ENCODE measurements around the gene POMT1.
A peak's percentile ranks its signal among the peaks of the same experiment; 100 is the strongest.

POMT1 gene

DNA sequence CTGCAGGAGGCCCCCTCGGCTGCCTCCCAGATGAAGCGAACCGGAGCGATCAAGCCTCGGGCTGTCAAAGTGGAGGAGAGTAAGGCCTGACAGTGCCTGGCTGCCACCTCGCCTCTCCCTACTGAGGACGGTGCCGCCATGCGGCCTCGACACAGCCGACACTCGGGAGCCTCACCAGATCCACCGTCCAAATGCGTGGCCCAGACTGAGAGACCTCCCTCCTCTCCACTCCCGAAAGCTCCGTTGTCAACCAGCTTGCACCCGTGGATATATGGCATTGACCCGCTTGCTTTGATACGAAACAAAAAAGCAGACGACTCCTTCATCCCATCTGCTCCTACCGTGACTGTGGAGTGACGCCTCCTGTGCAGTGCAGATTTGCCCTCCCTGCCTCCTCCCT is 6.9 kb upstream of the POMT1 start:
- TF ChIP-seq, protein P1, sequence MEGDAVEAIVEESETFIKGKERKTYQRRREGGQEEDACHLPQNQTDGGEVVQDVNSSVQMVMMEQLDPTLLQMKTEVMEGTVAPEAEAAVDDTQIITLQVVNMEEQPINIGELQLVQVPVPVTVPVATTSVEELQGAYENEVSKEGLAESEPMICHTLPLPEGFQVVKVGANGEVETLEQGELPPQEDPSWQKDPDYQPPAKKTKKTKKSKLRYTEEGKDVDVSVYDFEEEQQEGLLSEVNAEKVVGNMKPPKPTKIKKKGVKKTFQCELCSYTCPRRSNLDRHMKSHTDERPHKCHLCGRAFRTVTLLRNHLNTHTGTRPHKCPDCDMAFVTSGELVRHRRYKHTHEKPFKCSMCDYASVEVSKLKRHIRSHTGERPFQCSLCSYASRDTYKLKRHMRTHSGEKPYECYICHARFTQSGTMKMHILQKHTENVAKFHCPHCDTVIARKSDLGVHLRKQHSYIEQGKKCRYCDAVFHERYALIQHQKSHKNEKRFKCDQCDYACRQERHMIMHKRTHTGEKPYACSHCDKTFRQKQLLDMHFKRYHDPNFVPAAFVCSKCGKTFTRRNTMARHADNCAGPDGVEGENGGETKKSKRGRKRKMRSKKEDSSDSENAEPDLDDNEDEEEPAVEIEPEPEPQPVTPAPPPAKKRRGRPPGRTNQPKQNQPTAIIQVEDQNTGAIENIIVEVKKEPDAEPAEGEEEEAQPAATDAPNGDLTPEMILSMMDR (conservative IDR thresholded peaks at IDR 0.05; ENCODE audit: control insufficient read depth, insufficient read depth, low read depth, low read length), result no peak
- H3K4me3 ChIP-seq (ENCODE audit: control insufficient read depth, low read depth, low read length), result no peak overlapping the region
- no peak for DNase-seq (ENCODE audit: low read depth)

DNA sequence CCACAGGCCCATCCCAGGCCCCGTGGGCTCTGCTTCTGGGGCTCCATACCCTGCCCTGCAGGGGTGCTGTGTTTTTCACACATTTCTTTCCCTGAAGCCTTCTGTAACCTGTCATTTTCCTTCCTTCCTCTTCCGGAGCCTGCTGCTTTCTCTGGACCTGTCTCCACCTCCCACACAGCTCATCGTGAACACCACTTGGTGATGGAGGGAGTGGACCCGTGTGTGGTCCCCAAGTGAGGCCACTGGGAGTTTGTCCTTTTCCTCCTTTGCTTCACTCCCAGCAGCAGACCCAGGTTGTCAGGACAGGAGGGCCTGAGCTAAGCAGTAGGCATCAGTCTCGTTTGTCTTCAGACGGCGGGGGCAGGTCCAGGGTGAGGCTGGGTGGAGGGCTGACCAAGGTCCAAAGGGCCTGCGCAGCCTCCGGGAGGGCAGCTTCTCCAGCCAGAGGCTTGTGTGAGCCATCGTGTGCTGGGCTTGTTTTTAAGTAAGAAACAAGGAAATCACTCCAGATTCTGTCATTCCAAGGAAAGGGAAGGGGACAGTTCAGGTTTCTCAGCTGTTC is 5.8 kb upstream of the POMT1 start:
- no peak for DNase-seq (ENCODE audit: low read depth)
- H3K4me3 ChIP-seq (ENCODE audit: control insufficient read depth, low read depth, low read length), result no peak overlapping the region
- TF ChIP-seq, protein P1 (conservative IDR thresholded peaks at IDR 0.05; ENCODE audit: control insufficient read depth, insufficient read depth, low read depth, low read length), result no peak

DNA sequence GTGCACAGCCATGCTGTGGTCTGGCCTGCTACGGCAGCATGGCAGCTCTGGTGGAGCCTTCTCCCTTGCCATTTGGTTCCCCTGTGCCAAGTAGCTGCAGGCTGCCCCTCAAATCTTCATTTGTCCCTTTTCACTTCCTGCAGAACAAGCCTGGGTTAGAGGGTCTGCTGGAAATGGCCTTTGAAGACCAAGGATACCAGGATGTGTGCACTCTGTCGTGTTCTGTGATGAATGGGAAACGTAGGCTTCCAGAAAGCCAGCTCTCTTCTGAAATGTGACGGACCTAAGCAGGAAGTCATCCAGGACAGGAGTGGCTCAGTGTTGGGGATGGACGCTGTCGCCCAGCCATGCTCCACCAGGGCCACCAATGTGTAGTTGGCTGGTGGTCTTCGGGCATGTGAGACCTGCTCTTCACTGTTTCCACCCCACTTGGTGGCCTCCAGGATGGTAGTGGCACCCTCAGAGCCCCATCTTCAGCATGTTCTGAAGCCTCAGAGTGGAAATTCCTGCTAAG is 3.4 kb upstream of the POMT1 start:
- H3K4me3 ChIP-seq (ENCODE audit: control insufficient read depth, low read depth, low read length), result no peak overlapping the region
- DNase-seq (ENCODE audit: low read depth), result no peak
- TF ChIP-seq, protein P1 (conservative IDR thresholded peaks at IDR 0.05; ENCODE audit: control insufficient read depth, insufficient read depth, low read depth, low read length), result no peak

DNA sequence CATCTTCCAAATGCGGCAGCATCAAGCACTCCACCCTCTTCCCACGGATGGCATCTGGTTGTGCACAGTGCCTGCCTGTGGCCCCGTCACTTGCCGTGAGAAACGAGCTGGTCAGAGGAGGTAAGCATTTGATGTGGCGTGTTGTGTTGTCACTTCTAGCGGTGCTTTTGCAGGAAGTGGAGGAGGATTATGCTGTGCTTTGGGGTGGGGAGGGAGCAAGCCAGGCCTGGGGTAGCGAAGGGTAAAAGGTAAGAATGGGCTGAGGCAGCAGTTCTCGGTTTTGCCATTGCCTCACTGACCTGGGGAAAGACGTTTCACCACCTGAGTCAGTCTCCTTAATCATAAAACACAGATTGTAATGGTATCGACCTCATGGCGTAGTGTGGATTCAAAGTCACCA is 2.3 kb upstream of the POMT1 start:
- DNase-seq (ENCODE audit: low read depth), result no peak
- TF ChIP-seq, protein P1 (conservative IDR thresholded peaks at IDR 0.05; ENCODE audit: control insufficient read depth, insufficient read depth, low read depth, low read length), result no peak

DNA sequence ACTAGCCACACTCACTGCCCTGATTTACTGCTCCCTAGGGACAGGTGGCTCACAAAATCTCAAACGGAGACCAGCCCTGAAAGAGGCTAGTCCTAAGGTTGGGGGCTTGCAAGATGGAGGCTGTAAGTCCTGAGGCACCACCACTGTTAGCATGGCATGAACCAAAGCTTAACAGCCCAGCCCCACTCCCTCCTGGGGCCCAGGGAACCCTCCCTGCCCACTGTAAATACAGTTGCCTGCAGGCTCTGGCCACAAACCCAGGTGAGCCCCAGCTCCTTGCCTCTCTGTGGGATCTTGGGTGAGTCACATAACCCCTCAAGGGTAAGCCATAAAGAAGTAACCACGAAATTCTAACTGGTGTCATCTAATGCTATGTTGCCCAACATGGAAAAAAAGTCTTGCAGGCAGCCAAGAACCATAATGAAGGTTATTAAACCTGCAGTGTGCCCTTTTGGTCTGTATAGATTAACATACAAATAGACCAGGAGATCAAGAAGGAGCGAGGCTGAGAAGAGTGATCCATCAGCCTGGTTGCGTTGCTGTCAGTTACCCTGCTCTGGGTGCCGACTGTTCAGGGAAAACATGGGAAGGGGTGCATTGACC is 1.7 kb upstream of the POMT1 start:
- TF ChIP-seq, protein P1 (conservative IDR thresholded peaks at IDR 0.05; ENCODE audit: control insufficient read depth, insufficient read depth, low read depth, low read length), result no peak

More for the DNA sequence above, 2.3 kb upstream of the POMT1 start:
- H3K4me3 ChIP-seq (ENCODE audit: control insufficient read depth, low read depth, low read length), result no peak overlapping the region

DNA sequence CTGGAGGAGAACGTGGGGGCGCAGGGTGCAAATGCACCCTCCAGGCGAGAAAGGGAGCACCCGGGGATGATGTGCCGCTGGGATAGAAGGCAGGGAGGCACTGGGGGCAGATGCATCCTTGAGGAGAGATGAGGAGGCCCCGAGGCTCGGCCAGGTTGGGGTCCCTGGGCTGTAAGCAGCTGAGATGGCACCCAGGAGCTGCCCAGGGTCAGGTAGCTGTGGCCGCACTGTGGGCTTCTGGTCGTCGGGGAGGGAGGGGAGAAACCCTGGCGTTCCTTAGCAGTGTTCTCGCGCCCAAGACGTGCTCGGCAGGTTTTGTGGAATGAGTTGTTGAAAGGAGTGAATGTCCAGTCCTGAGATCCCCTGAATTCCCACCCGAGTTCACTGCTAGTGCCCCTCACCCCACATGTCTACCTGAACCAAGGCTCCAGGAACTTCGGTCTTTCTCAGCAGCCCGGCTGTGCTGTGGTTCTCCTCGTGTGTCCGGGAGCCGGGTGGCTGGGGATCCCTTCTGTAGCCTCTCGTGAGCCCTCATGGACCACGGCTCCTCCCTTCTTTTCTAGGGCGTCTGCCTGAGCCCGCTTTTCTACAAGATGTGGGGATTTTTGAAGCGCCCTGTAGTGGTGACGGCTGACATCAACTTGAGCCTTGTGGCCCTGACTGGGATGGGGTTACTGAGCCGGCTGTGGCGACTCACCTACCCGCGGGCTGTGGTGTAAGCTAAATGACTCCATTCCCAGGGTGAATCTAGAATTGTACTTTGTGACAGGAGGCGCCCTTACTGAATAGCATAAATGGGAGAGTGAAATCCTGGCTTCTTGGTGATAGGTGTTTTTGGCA is 1.1 kb downstream of the POMT1 start:
- peak; percentile 40 for DNase-seq (ENCODE audit: low read depth)
- TF ChIP-seq, protein P1 (conservative IDR thresholded peaks at IDR 0.05; ENCODE audit: control insufficient read depth, insufficient read depth, low read depth, low read length), result no peak
- peak overlapping the region; percentile 68 for H3K4me3 ChIP-seq (ENCODE audit: control insufficient read depth, low read depth, low read length)

More for the DNA sequence above, 1.7 kb upstream of the POMT1 start:
- DNase-seq (ENCODE audit: low read depth), result peak; percentile 71
- H3K4me3 ChIP-seq (ENCODE audit: control insufficient read depth, low read depth, low read length), result no peak overlapping the region

Measured in fibroblast of mammary gland (primary cell).